ENCODE results near the gene STH. TPM values are rescaled to one million over a fixed set of nuclear protein-coding genes. Genes with fewer than 3 reads are reported as not detected.

The STH gene
- total and polyA plus RNA-seq, 12 donors: not detected

GRCh38 chr17:45977976-45978626, 20.9 kb upstream of the STH start:
- intact Hi-C loops (cut with DNase I): no loop called here
- Histone ChIP-seq H3K4me1 (replicated peaks in 1 of 2) (no peaks in the 10 kb centered on the region), H3K27ac (no peak overlapping the region), H3K36me3 (replicated peaks in 1 of 2) (no peaks in the 10 kb centered on the region), H3K4me3 (no peak overlapping the region), H3K27me3 (no peaks in the 10 kb centered on the region), H3K9me3 (replicated peaks in 1 of 3) (no peaks in the 10 kb centered on the region)
- 56 to 76% (median 63%) methylated on average over 3 of the region's 3 CpGs for WGBS, 4 donors
- TF ChIP-seq CTCF (IDR thresholded peaks at IDR 0.05): no peak
- no peak for TF ChIP-seq POLR2A (IDR thresholded peaks at IDR 0.05)
- DNase-seq: no peak

DNA sequence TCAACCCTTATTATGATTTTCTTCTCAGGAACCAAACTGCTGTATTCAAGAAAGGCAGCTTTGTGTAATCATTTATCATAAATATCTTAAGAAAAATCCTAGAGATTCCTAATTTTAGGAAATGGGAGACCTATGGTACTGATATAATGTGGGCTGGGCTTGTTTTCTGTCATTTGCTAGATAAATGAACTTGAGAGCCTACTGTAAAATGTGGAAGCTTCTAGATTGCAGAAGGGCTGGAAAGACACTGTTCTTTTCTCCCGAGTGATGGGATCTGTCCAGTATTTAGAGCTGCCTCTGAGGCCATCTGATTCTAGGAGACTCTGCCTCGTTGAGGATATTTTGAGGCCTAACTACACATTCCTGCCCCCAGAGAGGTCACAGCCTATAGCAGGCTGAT, 19.9 kb upstream of the STH start:
- DNase-seq: no peak
- intact Hi-C loops (cut with DNase I): no loop called here
- no peak overlapping the region for H3K27ac ChIP-seq
- H3K9me3 ChIP-seq (replicated peaks in 1 of 3): no peaks in the 10 kb centered on the region
- no peaks in the 10 kb centered on the region for H3K4me1 ChIP-seq (replicated peaks in 1 of 2)
- H3K4me3 ChIP-seq: no peak overlapping the region
- H3K27me3 ChIP-seq: no peaks in the 10 kb centered on the region
- TF ChIP-seq CTCF (IDR thresholded peaks at IDR 0.05) (no peak), POLR2A (IDR thresholded peaks at IDR 0.05) (no peak)
- WGBS, 4 donors: 62 to 78% (median 67%) methylated on average over 1 to 2 of the region's 2 CpGs
- no peaks in the 10 kb centered on the region for H3K36me3 ChIP-seq (replicated peaks in 1 of 2)

GRCh38 chr17:45980855-45981254, 18.2 kb upstream of the STH start:
- TF ChIP-seq POLR2A (IDR thresholded peaks at IDR 0.05) (no peak), CTCF (IDR thresholded peaks at IDR 0.05) (no peak)
- Histone ChIP-seq H3K9me3 (replicated peaks in 1 of 3) (no peaks in the 10 kb centered on the region), H3K4me1 (replicated peaks in 1 of 2) (no peaks in the 10 kb centered on the region), H3K4me3 (no peak overlapping the region), H3K27me3 (no peaks in the 10 kb centered on the region), H3K27ac (no peak overlapping the region), H3K36me3 (replicated peaks in 1 of 2) (no peaks in the 10 kb centered on the region)
- 81 to 100% (median 93%) methylated on average over 1 to 6 of the region's 6 CpGs for WGBS, 4 donors
- DNase-seq: no peak
- intact Hi-C loops (cut with DNase I): no loop called here

DNA sequence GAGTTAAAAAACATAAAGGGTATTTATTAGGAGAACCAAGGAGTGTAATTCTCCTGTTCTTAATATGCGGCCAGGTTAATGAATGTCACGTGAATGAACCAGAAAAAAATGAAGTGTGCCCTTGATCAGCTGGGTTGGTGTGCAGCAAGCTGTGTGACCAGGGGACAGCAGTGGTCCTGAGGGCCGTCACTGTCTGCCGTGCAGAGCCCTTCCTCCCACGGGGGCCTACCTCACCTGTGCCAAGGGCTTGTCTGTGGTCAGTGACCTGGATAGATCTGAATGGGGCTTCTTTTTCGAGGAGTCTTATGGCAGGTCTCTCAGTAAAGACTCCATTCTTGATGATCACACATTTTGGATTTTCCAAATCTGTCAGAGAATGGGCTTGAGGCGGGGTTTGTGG, 17.7 kb upstream of the STH start:
- H3K36me3 ChIP-seq (replicated peaks in 1 of 2): no peaks in the 10 kb centered on the region
- no peak for DNase-seq
- H3K4me3 ChIP-seq: no peak overlapping the region
- WGBS, 4 donors: 87 to 90% (median 89%) methylated on average over 7 of the region's 7 CpGs
- intact Hi-C loops (cut with DNase I): no loop called here
- H3K27me3 ChIP-seq: no peaks in the 10 kb centered on the region
- H3K27ac ChIP-seq: no peak overlapping the region
- no peaks in the 10 kb centered on the region for H3K4me1 ChIP-seq (replicated peaks in 1 of 2)
- TF ChIP-seq POLR2A (IDR thresholded peaks at IDR 0.05) (no peak), CTCF (IDR thresholded peaks at IDR 0.05) (no peak)
- no peaks in the 10 kb centered on the region for H3K9me3 ChIP-seq (replicated peaks in 1 of 3)

All from adrenal gland (tissue), 12 donors.